Left colon (tissue), 2 donors: ENCODE measurements around the gene TPM2. TPM values are rescaled to one million over a fixed set of nuclear protein-coding genes. Genes with fewer than 3 reads are reported as not detected.

Source experiments
- ATAC-seq: fragments of 200-7000 bp; cut with Tn5 transposase; one replicate; pipeline ENCODE4 v1.9.1; 2020; ENCODE audit warnings: mild to moderate bottlenecking, moderate library complexity
- DNase-seq, 2 donors: peaks; one replicate each; pipeline ENCODE4 v3.0.0-alpha.2; 2020
- intact Hi-C, 2 donors: fragments of 100-400 bp; cut with DNase I in 1 of 2; cut with micrococcal nuclease in 1 of 2; formaldehyde crosslinking; loops; one replicate each; pipeline versions ENCODE4 v1.11.2 to v1.14.0; 2022; cut with DNase I, micrococcal nuclease
- total RNA-seq, 2 donors: library from RNA; stranded (reverse); fragmentation: NEBNext Ultra II Directional; extraction: Animal tissue kit (Norgen Biotek cat#: 25700); gene quantifications; one replicate each; pipeline ENCODE4 v1.2.1, GENCODE V29; 2021
- donor health status: DM: no; HTN: no; CAD: no.
- donor health status: DM: yes; HTN: yes; CAD: no.

The TPM2 gene
- total RNA-seq, 2 donors from 2014 or later: 25.9 to 277 TPM

DNA sequence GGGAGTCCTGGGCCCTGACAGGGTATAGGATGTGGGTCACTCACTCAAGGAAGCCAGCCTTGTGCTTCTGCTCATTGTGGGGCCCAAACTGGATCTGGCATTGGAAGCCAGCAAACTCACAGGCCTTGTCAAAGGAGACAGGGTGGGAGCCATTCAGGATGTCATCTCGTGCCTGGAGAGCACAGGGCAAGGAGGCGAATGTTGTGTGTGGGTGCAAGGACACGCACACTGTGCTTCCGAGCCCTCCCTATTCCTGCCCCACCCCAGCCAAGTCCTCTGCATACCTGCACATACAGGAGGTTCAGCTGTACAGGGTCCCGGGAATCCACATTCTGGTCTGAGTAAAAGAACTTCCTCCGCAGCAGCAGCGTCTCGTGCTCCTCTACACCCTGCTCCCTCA, 34.2 kb upstream of the TPM2 start:
- no peak for ATAC-seq
- intact Hi-C loops: no loop called here
- DNase-seq: no peak

- no peak for ATAC-seq
- intact Hi-C loops: no loop called here
- DNase-seq: no peak
These were observed 33.7 kb upstream of the TPM2 start for GRCh38 chr9:35723426-35723825.

- DNase-seq (no peak), ATAC-seq (no peak)
- intact Hi-C loops: no loop called here
These were observed 29.8 kb upstream of the TPM2 start for GRCh38 chr9:35719546-35719945.

- intact Hi-C loops: no loop called here
- ATAC-seq: no peak
- no peak for DNase-seq
These were observed 29.2 kb upstream of the TPM2 start for GRCh38 chr9:35718721-35719511.

DNA sequence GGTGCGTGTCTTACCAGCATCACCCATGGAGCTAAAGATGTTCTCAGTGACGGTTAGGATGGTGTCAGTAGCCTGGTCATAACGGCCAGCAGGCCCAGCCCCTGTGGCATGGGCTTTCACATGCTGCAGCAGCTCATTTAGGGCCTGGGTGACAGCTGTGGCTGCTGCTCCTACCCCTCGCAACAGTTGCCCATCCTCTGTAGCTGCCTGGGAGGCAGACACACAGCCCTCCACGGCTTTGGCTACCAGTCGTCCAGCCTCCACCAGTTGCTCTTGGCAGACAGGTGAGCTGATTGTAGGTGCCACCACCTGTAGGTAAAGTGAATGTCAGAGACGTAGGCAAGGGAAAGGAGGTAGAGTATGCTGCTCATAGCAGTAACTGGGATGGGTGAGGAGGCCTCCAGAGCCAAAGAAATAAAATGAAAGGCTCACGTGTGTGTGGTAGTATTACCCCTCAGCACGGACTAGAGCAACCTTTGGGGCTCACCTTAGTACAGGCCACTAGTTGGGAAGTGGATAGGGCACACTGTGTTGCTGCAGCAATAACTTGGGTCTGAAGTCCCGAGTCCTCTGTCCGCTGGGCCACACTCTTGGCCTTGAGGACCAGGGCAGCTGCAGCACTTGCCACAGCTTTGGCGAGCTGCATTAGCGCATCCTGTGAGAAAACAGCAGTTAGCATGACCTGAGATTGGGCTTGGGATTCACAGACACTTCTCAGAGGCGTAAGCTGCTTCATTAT, 27.6 kb upstream of the TPM2 start:
- intact Hi-C loops: no loop called here

DNA sequence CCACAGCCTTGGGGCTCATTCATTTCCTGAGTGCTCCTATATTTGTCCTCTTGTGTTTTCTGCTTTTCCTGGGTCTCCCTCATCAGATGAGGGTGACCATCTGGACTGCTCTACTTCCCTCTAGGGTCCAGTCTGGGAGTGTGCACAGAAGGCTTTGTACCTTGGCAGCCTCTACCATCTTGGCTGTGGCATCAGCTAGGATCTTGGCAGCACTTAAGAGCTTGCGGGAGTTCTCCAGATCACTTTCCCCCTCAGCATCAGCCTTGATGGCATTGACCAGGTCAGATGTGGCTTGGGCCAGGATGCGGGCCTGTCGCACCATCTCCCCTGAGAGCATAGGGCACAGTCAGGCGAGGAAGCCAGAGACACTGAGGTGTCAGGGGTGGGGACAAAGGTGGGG, 26.5 kb upstream of the TPM2 start:
- DNase-seq (no peak), ATAC-seq (peak; percentile 34)
- intact Hi-C loops: no loop called here

More for the DNA sequence above, 27.6 kb upstream of the TPM2 start:
- ATAC-seq (no peak), DNase-seq (no peak)

- intact Hi-C loops: no loop called here
- DNase-seq: no peak
- no peak for ATAC-seq
These were observed 25.0 kb upstream of the TPM2 start for GRCh38 chr9:35714579-35715252.

DNA sequence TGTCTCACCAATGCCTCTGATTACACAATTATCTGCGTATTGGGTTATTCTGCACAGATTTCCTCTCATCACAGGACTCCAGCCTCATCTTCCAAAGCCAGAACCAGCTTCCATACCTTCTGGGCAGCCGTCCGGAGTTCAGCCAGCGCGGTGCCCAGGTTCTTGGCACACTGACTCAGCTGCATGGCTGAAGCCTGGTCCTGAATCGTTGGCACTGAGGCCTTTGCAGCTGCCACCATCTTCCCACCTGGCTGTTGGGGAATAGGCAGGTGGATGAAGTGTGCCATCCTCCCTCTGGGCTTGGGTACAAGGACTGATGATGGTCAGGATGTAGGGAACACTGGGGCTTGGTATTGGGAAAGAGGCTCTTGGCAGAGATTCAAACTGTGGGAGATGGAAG, 24.4 kb upstream of the TPM2 start:
- intact Hi-C loops: no loop called here
- ATAC-seq (no peak), DNase-seq (no peak)

DNA sequence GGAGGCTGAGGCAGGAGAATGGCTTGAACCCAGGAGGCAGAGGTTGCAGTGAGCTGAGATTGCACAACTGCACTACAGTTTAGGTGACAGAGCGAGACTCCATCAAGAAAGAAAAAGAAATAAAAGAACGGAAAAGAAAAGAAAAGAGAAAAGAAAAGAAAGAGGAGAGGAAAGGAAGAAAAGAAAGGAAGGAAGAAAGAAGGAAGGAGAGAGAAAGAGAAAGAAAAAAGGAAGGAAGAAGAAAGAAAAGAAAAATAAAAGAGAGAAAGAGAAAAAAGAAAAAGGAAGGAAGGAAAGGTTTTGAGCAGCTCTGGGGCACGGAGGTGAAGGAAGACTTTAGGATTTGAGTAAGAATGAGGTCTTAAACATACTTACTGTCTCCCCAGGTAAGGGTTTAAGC, 23.9 kb upstream of the TPM2 start:
- DNase-seq (no peak), ATAC-seq (no peak)
- intact Hi-C loops: no loop called here

GRCh38 chr9:35712762-35713400, 23.2 kb upstream of the TPM2 start:
- intact Hi-C loops: no loop called here
- DNase-seq: no peak
- no peak for ATAC-seq

DNA sequence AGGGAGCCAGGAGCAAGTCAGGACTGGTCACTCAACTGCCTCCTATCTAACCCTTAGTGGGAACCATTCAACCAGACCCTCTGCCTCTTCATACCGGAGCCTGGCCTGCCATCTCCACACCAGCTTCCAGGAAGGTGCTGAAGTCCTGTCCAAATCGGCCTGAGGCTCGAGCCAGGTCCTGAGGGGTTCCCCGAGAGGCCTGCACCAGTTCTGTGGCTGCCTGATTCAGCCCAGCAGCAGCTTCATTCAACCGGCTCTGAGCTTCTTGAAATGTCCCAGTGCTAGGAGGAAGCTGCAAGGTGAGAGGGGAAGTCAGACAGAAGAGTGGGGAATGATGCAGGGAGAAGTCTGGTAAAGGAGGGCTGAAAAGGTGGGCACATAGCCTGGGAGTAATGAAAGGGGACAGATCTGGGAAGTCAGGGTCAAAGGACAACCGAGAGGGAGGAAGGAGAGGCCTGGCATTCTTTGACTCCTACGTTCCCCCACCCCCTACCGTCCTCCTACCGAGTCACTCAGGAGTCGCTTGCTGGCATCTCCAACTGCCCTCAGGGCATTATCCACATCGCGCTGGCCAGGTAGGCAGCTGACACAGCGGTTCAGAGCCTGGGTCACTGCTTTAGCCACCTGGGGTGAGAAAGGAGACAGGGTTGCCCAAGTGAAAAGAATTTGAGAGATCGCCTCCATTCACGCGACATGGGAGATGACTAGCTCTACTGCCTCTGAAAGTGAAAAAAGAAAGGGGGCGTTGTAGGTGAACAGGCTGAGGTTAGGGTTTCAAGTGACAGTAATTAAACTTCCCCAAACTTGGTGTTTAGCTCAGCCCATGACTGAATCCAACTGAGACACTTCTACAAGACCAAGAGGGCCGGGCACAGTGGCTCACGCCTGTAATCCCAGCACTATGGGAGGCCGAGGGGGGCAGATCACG, 22.0 kb upstream of the TPM2 start:
- DNase-seq (no peak), ATAC-seq (no peak)
- intact Hi-C loops: no loop called here

DNA sequence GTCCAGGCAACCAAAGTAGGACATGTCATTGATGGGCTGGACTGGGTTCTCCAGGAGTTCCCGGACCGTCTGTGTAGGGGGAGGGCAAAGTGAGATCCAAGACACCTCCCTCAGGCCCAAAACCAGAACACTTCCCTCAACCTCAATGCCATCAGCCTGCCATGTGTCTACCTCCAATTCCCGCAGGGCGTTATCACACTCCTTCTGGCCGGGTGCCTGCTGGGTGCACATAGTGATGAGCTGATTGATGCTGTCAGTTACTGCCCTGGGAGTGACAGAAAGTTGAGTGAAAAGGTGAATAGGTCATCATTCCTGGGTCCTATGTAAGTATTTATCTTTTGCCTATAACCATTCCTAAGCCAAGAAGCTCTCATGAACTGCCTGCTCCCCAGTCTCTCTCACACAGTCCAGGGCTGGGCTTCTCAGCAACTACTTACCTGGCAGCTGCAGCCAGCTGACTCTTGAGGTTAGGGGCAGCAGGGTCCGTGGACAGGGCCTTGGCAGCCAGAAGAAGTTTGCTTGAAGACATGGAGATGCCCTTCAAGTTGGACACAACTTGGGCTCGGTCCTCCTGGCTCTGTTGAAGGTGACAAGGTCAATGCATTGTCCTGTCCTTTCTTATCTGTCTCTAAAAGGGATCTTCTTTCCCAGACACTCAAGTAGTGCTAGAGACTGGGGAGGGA, 21.2 kb upstream of the TPM2 start:
- intact Hi-C loops: no loop called here
- DNase-seq: no peak
- ATAC-seq: no peak

- ATAC-seq (no peak), DNase-seq (no peak)
- intact Hi-C loops: no loop called here
These were observed 18.4 kb upstream of the TPM2 start for GRCh38 chr9:35708146-35708545.

DNA sequence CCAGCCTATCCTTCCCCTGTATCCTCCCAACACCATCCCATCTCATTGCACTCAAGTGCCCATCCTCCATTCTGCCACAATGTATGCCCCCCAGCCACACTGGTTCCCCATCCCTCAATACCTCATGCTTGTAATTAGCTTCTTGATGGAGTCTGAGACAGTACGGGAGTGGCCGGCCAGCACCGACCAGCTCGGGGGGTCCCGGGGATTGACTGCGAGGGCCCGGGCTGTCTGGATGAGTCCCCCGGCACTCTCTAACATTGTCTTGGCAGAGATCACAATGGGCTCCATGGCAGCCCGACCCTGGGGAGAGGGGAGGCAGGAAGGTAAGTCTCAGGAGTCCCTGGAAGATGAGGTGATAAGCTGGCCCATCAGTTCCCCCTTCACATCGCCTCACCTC, 17.2 kb upstream of the TPM2 start:
- DNase-seq (no peak), ATAC-seq (no peak)
- intact Hi-C loops: no loop called here

GRCh38 chr9:35705836-35706430, 16.2 kb upstream of the TPM2 start:
- peak; percentile 6 for ATAC-seq
- DNase-seq: no peak
- intact Hi-C loops: no loop called here

GRCh38 chr9:35705372-35705771, 15.6 kb upstream of the TPM2 start:
- intact Hi-C loops: no loop called here
- DNase-seq (no peak), ATAC-seq (no peak)

GRCh38 chr9:35703906-35704672, 14.4 kb upstream of the TPM2 start:
- intact Hi-C loops: no loop called here

More at GRCh38 chr9:35703906-35704672, 14.4 kb upstream of the TPM2 start:
- no peak for DNase-seq
- ATAC-seq: no peak
